ENCODE measurements around the gene SMAD4.
A peak's percentile ranks its signal among the peaks of the same experiment; 100 is the strongest.
"Not testable (repeated sequence)": the region's sequence is repeated elsewhere in the genome, so short reads cannot be mapped to it uniquely, and the experiment has no call there.

The SMAD4 gene

GRCh38 chr18:51072586-51073313, 42.7 kb downstream of the SMAD4 start:
- DNase-seq = no peak

GRCh38 chr18:51074605-51075004, 44.6 kb downstream of the SMAD4 start:
- no peak for DNase-seq

- no peak for DNase-seq
These were observed 46.5 kb downstream of the SMAD4 start for GRCh38 chr18:51076503-51076902.

GRCh38 chr18:51077217-51077616, 47.2 kb downstream of the SMAD4 start:
- no peak for DNase-seq

DNA sequence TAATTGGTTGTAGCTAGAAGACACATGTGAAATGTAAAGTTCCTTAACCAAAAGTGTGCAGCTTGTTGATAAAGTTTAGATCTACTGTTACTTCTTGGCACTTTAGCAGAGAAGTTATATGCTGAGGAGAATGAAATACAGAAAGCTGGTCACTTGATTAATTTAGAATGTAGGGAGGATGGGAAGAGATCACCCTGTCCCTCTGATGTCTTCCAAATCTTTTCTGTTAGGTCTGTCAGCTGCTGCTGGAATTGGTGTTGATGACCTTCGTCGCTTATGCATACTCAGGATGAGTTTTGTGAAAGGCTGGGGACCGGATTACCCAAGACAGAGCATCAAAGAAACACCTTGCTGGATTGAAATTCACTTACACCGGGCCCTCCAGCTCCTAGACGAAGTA, 48.0 kb downstream of the SMAD4 start:
- no peak for DNase-seq

DNA sequence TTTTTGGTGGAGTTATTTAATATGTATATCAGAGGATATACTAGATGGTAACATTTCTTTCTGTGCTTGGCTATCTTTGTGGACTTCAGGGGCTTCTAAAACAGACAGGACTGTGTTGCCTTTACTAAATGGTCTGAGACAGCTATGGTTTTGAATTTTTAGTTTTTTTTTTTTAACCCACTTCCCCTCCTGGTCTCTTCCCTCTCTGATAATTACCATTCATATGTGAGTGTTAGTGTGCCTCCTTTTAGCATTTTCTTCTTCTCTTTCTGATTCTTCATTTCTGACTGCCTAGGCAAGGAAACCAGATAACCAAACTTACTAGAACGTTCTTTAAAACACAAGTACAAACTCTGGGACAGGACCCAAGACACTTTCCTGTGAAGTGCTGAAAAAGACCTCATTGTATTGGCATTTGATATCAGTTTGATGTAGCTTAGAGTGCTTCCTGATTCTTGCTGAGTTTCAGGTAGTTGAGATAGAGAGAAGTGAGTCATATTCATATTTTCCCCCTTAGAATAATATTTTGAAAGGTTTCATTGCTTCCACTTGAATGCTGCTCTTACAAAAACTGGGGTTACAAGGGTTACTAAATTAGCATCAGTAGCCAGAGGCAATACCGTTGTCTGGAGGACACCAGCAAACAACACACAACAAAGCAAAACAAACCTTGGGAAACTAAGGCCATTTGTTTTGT, 52.7 kb downstream of the SMAD4 start:
- DNase-seq = no peak

DNA sequence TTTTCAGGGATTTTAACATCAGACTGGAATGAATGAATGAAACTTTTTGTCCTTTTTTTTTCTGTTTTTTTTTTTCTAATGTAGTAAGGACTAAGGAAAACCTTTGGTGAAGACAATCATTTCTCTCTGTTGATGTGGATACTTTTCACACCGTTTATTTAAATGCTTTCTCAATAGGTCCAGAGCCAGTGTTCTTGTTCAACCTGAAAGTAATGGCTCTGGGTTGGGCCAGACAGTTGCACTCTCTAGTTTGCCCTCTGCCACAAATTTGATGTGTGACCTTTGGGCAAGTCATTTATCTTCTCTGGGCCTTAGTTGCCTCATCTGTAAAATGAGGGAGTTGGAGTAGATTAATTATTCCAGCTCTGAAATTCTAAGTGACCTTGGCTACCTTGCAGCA, 53.4 kb downstream of the SMAD4 start:
- no peak for DNase-seq

DNA sequence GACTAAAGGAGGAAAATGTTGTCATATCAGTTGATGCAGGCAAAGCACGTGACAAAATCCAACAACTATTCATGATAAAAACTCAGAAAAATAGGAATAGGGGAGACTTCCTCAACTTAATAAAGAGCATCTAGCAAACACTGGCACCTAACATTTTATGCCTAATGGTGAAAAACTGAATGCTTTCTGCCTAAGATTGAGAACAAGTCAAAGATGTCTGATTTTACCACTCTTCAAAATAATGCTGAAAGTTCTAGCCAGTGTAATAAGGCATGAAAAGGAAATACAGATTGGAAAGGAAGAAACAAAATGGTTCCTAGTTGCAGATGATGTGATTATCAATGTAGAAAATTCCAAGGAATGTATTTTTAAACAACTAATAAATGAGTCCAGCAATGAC, 58.4 kb downstream of the SMAD4 start:
- DNase-seq = no peak

DNA sequence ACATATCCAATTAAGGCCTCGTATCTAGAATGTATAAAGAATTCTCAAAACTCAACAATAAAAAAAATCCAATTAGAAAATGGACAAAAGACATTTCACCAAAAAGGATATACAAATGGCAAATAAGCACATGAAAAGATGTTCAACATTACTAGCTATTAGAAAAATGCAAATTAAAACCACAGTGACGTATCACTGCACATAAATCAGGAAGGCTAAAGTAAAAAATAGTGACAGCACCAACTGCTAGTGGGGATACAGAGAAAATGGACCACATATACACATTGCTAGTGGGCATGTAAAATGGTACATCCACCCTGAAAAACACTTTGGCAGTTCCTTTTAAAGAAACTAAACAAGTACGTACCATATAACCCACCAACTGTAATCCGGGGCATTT, 59.7 kb downstream of the SMAD4 start:
- DNase-seq = no peak

DNA sequence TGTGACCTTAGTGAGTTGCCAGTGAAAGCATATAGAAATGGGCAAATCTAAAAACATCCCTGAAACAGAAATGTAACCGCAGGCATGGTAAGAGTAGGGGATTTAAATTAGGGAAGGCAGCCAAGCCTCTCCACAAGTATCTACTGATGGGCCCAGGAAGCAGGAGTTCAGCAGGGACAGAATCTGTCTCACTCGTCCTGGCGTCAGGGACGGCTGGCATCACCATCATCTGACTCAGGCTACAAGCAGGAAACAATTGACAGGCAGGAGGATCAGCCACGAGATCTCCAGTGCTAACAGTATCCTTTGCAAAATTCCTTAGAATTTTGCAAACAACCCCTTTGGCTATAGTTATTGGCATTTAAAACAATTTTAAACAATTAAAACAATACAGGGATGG, 61.3 kb downstream of the SMAD4 start:
- no peak for DNase-seq

DNA sequence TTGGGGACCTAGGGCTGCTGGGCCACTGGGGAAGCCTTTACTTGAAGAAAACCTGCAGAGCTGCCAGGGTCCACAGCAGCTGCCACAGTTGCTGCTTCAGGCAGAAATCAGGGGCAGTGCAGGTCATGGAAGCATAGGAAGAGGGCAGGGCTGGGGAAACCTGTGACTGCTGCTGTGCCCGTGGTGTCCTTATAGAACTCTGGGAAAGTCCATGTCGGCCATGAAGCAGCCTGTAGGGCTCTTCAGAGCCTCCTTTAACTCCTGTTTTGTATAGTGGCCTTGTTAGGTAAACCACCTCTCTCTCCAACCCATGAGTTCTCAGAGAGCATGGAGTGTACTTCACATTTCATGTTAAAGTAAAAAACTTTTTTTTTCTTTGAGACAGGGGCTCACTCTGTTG, 62.1 kb downstream of the SMAD4 start:
- DNase-seq = no peak

- not testable (repeated sequence) for DNase-seq
These were observed 63.0 kb downstream of the SMAD4 start for GRCh38 chr18:51092967-51093366.

DNA sequence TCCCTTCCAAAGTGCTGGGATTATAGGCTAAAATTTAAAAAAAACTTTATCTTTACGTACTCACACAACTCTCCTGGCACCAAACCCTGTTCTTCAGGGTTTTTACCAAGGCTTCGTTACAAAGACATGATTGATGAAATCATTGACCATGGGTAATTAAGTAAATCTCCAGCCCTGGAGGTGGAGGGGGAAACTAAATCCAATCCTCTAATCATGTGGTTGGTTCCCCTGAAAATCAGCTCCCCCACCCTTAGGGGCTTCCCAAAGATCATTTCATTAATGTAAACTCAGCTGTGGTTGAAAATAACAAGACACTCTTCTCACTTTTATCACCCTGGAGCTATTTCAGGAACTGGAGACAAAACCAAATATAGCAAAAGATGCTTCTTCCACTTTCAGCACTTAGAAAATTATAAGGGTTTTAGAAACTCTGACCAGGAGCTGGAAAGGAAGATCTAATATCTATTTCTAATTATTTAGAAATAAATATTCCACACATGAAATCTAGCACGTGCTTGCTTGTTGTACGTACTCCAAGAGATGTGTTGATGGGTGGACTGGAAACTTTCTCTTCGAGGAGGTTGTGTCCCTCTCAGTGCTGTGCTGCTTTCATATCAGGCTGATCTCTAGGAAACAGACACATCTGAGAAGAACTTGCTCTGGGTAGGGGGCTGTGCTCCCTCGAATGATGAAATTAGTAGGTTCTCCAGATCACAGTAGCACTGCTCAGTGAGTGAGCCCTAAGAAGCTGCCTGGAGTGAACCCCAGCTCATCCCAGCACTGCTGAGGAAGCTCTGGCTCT, 67.2 kb downstream of the SMAD4 start:
- no peak for DNase-seq

- no peak for DNase-seq
These were observed 68.1 kb downstream of the SMAD4 start for GRCh38 chr18:51098082-51098481.

DNA sequence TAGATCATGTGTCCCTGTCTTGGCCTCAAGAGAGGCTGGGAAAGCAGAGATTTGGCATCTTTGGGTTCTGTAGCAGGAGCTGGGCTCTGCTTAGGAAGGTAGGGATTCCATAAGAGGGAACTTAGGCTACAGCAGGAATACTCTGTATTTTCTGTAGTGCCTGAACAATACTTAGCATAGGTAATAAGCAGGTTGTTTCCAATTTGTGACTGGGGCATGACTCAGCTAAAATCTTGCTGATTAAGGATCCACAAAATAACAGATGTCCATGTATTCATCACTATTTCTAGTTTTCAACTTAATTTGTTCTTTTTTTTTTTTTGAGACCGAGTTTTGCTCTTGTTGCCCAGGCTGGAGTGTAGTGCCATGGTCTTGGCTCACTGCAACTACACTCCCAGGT, 68.5 kb downstream of the SMAD4 start:
- DNase-seq = no peak

- DNase-seq = no peak
These were observed 70.5 kb downstream of the SMAD4 start for GRCh38 chr18:51100385-51101120.

DNA sequence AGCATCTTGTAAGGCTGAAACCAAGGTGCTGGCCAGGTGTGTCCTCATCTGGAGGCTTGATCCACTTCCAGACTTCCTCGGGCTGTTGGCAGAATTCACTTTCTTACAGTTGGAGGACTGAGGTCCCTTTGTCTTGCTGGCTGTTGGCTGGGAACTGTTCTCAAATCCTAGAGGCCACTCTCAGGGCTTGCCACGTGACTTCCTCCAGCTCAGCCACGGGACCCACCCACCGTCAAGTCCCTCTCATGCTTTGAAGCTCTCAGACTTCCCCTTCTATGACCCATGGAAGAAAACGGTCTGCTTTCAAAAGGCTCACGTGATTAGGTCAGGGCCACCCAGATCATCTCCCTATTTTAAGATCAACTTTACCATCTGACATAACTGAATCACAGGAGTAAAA, 77.1 kb downstream of the SMAD4 start:
- no peak for DNase-seq

GRCh38 chr18:51107598-51108305, 77.7 kb downstream of the SMAD4 start:
- DNase-seq = no peak

DNA sequence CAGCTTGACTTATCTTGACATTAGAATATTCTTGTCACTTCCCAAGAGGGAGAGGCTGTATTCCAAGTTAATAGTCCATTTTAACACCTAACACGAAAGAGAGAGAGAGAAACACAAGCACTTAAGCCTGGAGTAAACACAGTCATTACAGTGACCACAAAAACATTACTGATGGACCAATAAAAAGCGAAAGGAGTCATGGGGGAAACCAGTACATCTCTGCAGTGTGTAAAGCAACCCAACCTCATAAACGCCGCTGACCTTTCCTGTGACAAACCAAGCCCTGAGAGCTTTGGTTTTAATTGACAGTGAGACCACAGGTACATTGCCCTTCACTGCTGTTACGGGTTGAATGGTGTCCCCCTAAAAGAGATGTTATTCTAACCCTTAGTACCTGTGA, 78.3 kb downstream of the SMAD4 start:
- DNase-seq = no peak

DNA sequence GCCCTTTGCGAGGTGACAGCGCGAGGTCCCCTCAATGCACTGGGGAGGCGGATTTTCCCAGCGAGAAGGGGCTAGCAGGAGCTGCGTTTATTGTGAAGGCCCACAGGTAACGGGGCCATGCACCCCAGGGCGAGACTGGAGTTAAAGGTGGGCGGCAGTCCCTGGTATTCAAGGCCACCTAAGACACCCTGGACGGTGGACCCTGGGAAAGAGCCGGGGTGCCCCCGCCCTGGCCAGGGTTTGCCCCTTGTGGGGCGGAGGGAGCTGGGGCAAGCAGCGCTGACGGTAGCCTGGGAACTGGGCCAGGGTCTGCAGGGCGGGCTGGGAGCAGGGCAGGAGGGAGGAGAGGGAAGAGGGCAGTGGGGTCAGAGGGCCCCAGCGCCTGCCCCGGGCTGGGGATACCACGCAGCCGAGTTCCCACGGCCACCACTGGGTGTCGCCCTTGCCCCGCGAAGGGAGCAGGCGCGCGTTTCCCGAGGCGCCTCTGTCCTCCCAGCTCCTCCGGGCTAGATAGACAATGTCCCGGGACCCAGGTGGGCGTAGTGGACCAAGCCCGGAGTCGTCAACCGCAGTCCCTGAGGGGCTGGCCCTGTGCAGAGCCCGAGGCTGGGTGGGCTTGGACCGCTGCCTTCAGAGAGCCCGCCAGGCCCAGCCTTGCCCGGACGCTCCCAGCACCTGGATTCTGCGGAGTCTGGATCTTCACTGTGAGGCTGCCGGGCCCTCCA, 80.2 kb downstream of the SMAD4 start:
- peak; percentile 56 for DNase-seq

- not testable (repeated sequence) for DNase-seq
These were observed 81.8 kb downstream of the SMAD4 start for GRCh38 chr18:51111633-51112355.
